ENCODE data around the gene SEMA3G.

SEMA3G gene

GRCh38 chr3:52396907-52397591 is 47.9 kb downstream of the SEMA3G start:
- Histone ChIP-seq H4K20me1 (ENCODE audit: control insufficient read depth, insufficient read depth, low read depth, low read length) (no peaks in the 10 kb centered on the region), H3K27me3 (ENCODE audit: control insufficient read depth, low read length) (no peaks in the 10 kb centered on the region), H3K9me2 (replicated peaks; ENCODE audit: control insufficient read depth, low read length) (no peaks in the 10 kb centered on the region), H3K36me3 (ENCODE audit: control insufficient read depth, low read length) (peaks cover 18% of the 10 kb centered on the region), H3F3A (ENCODE audit: control insufficient read depth, insufficient read depth) (no peaks in the 10 kb centered on the region), H3K79me2 (ENCODE audit: control insufficient read depth, low read length) (no peaks in the 10 kb centered on the region), H3K27ac (ENCODE audit: low read depth, low read length) (no peak overlapping the region), H3K9me3 (ENCODE audit: control insufficient read depth, insufficient read depth, low read length) (no peaks in the 10 kb centered on the region), H3K4me1 (ENCODE audit: control insufficient read depth, low read length) (no peaks in the 10 kb centered on the region), H3K4me2 (ENCODE audit: low read length) (no peak overlapping the region), H3K4me3 (ENCODE audit: low read length) (no peak overlapping the region)
- no peak for TF ChIP-seq EZH2phosphoT487 (IDR thresholded peaks at IDR 0.05; ENCODE audit: borderline replicate concordance, low read length)

GRCh38 chr3:52396011-52396906 is 48.6 kb downstream of the SEMA3G start:
- no peaks in the 10 kb centered on the region for H4K20me1 ChIP-seq (ENCODE audit: control insufficient read depth, insufficient read depth, low read depth, low read length)
- H3K4me1 ChIP-seq (ENCODE audit: control insufficient read depth, low read length): no peaks in the 10 kb centered on the region
- no peak for TF ChIP-seq EZH2phosphoT487 (IDR thresholded peaks at IDR 0.05; ENCODE audit: borderline replicate concordance, low read length)
- no peak overlapping the region for H3K27ac ChIP-seq (ENCODE audit: low read depth, low read length)
- no peak overlapping the region for H3K4me2 ChIP-seq (ENCODE audit: low read length)
- H3K79me2 ChIP-seq (ENCODE audit: control insufficient read depth, low read length): no peaks in the 10 kb centered on the region
- H3F3A ChIP-seq (ENCODE audit: control insufficient read depth, insufficient read depth): no peaks in the 10 kb centered on the region
- H3K36me3 ChIP-seq (ENCODE audit: control insufficient read depth, low read length): peaks cover 10% of the 10 kb centered on the region; the same call in 1 of the 2 replicates
- no peaks in the 10 kb centered on the region for H3K27me3 ChIP-seq (ENCODE audit: control insufficient read depth, low read length)
- no peaks in the 10 kb centered on the region for H3K9me2 ChIP-seq (replicated peaks; ENCODE audit: control insufficient read depth, low read length)
- no peaks in the 10 kb centered on the region for H3K9me3 ChIP-seq (ENCODE audit: control insufficient read depth, insufficient read depth, low read length)
- no peak overlapping the region for H3K4me3 ChIP-seq (ENCODE audit: low read length)

- Histone ChIP-seq H3K4me2 (ENCODE audit: low read length) (no peak overlapping the region), H3K4me3 (ENCODE audit: low read length) (no peak overlapping the region), H3K79me2 (ENCODE audit: control insufficient read depth, low read length) (no peaks in the 10 kb centered on the region), H3K9me2 (replicated peaks; ENCODE audit: control insufficient read depth, low read length) (no peaks in the 10 kb centered on the region), H4K20me1 (ENCODE audit: control insufficient read depth, insufficient read depth, low read depth, low read length) (no peaks in the 10 kb centered on the region), H3K27ac (ENCODE audit: low read depth, low read length) (no peak overlapping the region), H3K9me3 (ENCODE audit: control insufficient read depth, insufficient read depth, low read length) (no peaks in the 10 kb centered on the region), H3K27me3 (ENCODE audit: control insufficient read depth, low read length) (no peaks in the 10 kb centered on the region), H3K36me3 (ENCODE audit: control insufficient read depth, low read length) (peaks cover 2% of the 10 kb centered on the region; the same call in 1 of the 2 replicates), H3K4me1 (ENCODE audit: control insufficient read depth, low read length) (no peaks in the 10 kb centered on the region), H3F3A (ENCODE audit: control insufficient read depth, insufficient read depth) (no peaks in the 10 kb centered on the region)
- TF ChIP-seq EZH2phosphoT487 (IDR thresholded peaks at IDR 0.05; ENCODE audit: borderline replicate concordance, low read length) (no peak), CTCF (IDR thresholded peaks at IDR 0.05; ENCODE audit: low read depth, low read length, poor library complexity, severe bottlenecking) (no peak)
Measured at GRCh38 chr3:52395503-52395865, 49.4 kb downstream of the SEMA3G start.

- Histone ChIP-seq H3K9me2 (replicated peaks; ENCODE audit: control insufficient read depth, low read length) (no peaks in the 10 kb centered on the region), H3K4me1 (ENCODE audit: control insufficient read depth, low read length) (no peaks in the 10 kb centered on the region), H4K20me1 (ENCODE audit: control insufficient read depth, insufficient read depth, low read depth, low read length) (no peaks in the 10 kb centered on the region), H3K27ac (ENCODE audit: low read depth, low read length) (no peak overlapping the region), H3F3A (ENCODE audit: control insufficient read depth, insufficient read depth) (no peaks in the 10 kb centered on the region), H3K9me3 (ENCODE audit: control insufficient read depth, insufficient read depth, low read length) (no peaks in the 10 kb centered on the region), H3K79me2 (ENCODE audit: control insufficient read depth, low read length) (no peaks in the 10 kb centered on the region), H3K27me3 (ENCODE audit: control insufficient read depth, low read length) (no peaks in the 10 kb centered on the region), H3K4me2 (ENCODE audit: low read length) (no peak overlapping the region), H3K36me3 (ENCODE audit: control insufficient read depth, low read length) (no peaks in the 10 kb centered on the region), H3K4me3 (ENCODE audit: low read length) (no peak overlapping the region)
- no peak for TF ChIP-seq EZH2phosphoT487 (IDR thresholded peaks at IDR 0.05; ENCODE audit: borderline replicate concordance, low read length)
- no peak for TF ChIP-seq CTCF (IDR thresholded peaks at IDR 0.05; ENCODE audit: low read depth, low read length, poor library complexity, severe bottlenecking)
Measured at GRCh38 chr3:52394751-52395502, 50.0 kb downstream of the SEMA3G start.
